ENCODE measurements around the gene ATP5F1D. TPM values are rescaled to one million over a fixed set of nuclear protein-coding genes. Genes with fewer than 3 reads are reported as not detected.

ATP5F1D gene
- total and polyA plus RNA-seq, 11 donors = 201 to 1,034 (median 459) TPM

GRCh38 chr19:1256646-1257474, 15.3 kb downstream of the ATP5F1D start:
- WGBS, 4 donors = 78 to 83% (median 81%) methylated on average over 38 to 46 of the region's 46 CpGs
- intact Hi-C loops (cut with DNase I) = no loop called here
- Histone ChIP-seq H3K4me3 (no peak overlapping the region), H3K4me1 (peaks cover 28 to 97% (median 86%) of the 10 kb centered on the region in 12 donors), H3K27ac (peak overlapping the region in 10 of 12 donors; percentile 39 to 100 (median 98)), H3K36me3 (peaks cover 9 to 57% (median 52%) of the 10 kb centered on the region in 9 donors), H3K9me3 (no peaks in the 10 kb centered on the region), H3K27me3 (no peaks in the 10 kb centered on the region)
- DNase-seq = no peak
- no peak for ATAC-seq
- TF ChIP-seq POLR2A (IDR thresholded peaks at IDR 0.05) = no peak
- no peak for TF ChIP-seq CTCF (IDR thresholded peaks at IDR 0.05)

GRCh38 chr19:1257475-1258162, 16.1 kb downstream of the ATP5F1D start:
- H3K4me3 ChIP-seq = peak overlapping the region in 2 of 12 donors; percentile 32 to 82
- H3K36me3 ChIP-seq = peaks cover 9 to 55% (median 49%) of the 10 kb centered on the region in 9 donors
- H3K9me3 ChIP-seq = no peaks in the 10 kb centered on the region
- H3K27ac ChIP-seq = peak overlapping the region; percentile 84 to 100 (median 98)
- DNase-seq (no peak), ATAC-seq (no peak)
- peaks cover 30 to 97% (median 89%) of the 10 kb centered on the region in 12 donors for H3K4me1 ChIP-seq
- 57 to 70% (median 60%) methylated on average over 23 of the region's 23 CpGs for WGBS, 4 donors
- H3K27me3 ChIP-seq = no peaks in the 10 kb centered on the region
- intact Hi-C loops (cut with DNase I) = no loop called here
- no peak for TF ChIP-seq POLR2A (IDR thresholded peaks at IDR 0.05)
- no peak for TF ChIP-seq CTCF (IDR thresholded peaks at IDR 0.05)

- TF ChIP-seq POLR2A (IDR thresholded peaks at IDR 0.05) = no peak
- TF ChIP-seq CTCF (IDR thresholded peaks at IDR 0.05) = no peak
- peaks cover 9 to 55% (median 49%) of the 10 kb centered on the region in 9 donors for H3K36me3 ChIP-seq
- intact Hi-C loops (cut with DNase I) = no loop called here
- peak overlapping the region in 3 of 12 donors; percentile 32 to 82 (median 78) for H3K4me3 ChIP-seq
- no peak for DNase-seq
- H3K27me3 ChIP-seq = no peaks in the 10 kb centered on the region
- peaks cover 30 to 95% (median 90%) of the 10 kb centered on the region in 12 donors for H3K4me1 ChIP-seq
- no peaks in the 10 kb centered on the region for H3K9me3 ChIP-seq
- peak overlapping the region; percentile 84 to 100 (median 98) for H3K27ac ChIP-seq
- 57 to 78% (median 65%) methylated on average over 7 to 8 of the region's 8 CpGs for WGBS, 4 donors
- no peak for ATAC-seq
Observed at GRCh38 chr19:1258163-1258492, 16.6 kb downstream of the ATP5F1D start.

- intact Hi-C loops (cut with DNase I) = no loop called here
- ATAC-seq = no peak
- no peak for DNase-seq
- Histone ChIP-seq H3K9me3 (no peaks in the 10 kb centered on the region), H3K27me3 (no peaks in the 10 kb centered on the region), H3K36me3 (peaks cover 9 to 52% (median 46%) of the 10 kb centered on the region in 9 donors), H3K27ac (peak overlapping the region; percentile 84 to 100 (median 98)), H3K4me3 (peak overlapping the region in 10 of 12 donors; percentile 3 to 82 (median 36)), H3K4me1 (peaks cover 27 to 88% (median 84%) of the 10 kb centered on the region in 12 donors)
- WGBS, 4 donors = 29 to 46% (median 34%) methylated on average over 15 of the region's 15 CpGs
- TF ChIP-seq CTCF (IDR thresholded peaks at IDR 0.05) (no peak), POLR2A (IDR thresholded peaks at IDR 0.05) (no peak)
Observed at GRCh38 chr19:1258707-1259205, 17.2 kb downstream of the ATP5F1D start.
